Measurements from ENCODE around the gene THAP7.

The THAP7 gene

DNA sequence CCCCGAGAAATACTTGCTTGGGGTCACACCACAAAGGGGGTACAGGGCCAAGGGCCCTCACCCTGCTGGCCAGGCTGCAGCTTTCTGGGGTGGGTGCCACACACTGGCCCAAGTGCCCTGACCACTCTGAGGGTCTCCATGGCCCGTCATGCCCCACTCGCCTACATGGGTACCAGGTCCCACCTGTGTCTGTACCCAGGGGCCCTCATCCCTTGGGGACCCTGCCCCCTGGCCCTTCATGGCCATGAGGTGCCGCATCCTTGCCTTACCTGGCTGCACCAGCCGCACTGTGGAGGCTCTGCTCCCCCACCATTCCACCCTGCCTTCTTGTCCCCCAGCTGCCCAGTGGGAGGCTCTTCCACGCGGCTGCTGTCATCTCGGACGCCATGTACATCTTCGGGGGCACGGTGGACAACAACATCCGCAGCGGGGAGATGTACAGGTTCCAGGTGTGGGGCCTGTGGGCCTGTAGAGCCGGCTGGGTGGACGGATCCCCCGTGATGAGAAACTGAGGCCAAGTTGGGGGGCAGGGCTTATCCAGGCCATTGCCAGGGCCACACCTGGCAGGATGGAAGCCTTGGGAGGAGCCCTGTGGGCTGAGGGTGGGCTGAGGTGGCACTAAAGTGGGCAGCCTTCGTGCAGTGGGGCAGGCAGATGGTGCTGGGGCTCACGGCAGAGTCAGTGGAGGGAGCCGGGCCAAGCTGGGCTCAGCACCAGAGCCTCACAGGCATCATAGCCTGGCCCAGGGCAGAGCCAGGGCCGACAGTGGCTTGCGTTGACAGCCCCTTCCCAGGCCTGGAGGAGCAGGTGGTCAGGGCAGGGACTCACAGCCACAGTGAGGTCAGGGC, 9.2 kb downstream of the THAP7 start:
- DNase-seq, result no peak

DNA sequence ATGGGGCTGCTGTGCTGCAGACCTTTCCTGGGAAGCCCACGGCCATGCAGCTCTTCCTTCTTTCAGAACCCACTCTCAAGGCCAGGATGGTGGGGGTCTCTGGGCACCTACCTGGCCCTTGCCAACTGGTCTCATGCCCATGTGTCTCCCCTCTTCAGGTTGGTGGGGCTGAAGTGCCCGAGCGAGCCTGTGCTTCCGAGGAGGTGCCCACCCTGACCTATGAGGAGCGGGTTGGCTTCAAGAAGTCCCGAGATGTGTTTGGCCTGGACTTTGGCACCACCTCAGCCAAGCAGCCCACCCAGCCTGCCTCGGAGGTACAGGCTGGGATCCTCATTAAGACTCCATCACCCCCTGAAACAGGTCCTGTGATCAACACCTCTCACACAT, 9.9 kb downstream of the THAP7 start:
- DNase-seq, result no peak

DNA sequence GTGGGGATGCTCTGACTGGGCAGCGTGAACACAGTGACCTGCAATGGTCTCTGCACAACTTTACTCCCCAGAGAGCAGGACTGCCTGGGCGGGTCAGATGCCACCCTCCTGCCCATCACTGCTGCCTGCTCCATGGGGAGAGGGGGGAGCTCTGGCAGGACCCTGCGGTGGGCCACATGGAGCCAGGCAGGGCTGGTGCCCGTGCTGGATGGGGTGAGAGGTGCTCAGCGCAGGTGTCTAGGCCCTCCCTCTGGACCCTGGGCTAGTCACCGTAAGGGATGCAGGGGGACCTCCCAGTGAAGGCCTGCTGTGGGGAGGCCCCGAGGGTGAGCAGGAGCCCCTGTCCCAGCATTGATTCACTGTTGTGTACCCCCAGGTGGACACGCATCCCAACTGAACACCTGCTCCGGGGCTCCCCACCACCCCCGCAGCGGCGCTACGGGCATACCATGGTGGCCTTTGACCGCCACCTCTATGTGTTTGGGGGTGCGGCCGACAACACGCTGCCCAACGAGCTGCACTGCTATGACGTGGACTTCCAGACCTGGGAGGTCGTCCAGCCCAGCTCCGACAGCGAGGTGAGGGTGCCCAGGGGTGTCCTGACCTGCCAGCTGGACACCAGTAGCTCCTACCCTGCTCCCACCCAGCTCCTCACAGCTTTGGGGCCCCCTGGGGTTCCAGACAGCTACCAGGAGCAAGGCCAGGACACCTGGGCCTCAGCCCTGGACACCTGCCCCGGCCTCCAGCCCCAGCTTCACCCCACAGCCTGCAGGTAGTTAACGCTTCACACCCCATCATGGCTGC, 10.5 kb downstream of the THAP7 start:
- DNase-seq, result no peak

DNA sequence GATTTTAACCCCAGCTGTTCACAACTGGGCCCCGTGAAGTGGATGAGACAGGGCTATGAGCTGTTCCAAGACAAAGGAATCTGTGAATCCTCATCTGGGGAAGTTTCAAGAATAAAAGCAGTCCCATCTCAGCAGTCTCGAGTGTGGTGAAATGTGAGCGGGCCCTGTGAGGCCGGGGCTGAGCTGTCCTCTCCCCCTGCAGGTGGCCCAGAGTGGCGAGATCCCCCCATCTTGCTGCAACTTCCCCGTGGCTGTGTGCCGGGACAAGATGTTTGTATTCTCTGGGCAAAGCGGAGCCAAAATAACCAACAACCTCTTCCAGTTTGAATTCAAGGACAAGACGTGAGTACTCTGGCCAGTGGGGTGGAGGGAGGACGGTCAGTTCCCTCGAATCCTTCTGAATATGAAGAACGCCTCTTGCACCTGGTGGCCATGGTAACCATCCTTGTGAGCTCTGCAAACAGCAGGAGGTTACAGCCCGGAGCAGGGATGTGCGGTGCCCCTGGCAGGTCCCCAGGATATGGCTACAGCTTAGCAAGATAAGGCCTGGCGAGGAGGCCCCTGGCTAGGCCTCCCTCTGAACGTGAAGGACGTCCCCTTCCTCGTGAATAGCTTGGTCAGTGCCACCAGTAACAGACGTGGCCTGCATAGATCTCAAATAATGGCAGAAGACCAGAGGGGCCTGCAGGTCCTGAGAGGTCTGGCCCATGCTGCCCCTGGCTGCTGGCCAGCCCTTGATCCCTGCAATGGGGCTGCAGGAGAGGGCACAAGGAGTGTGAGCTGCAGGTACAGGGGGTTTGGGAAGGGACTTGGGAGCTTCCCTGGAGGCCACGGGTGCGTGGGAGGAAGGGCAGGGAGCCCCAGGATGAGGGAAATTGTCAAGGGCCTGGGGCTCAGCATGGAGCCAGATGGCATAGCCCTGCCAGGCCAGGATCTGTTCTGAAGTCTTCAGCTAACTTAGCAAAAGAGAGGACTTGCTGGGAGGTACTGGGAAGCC, 11.4 kb downstream of the THAP7 start:
- no peak for DNase-seq

DNA sequence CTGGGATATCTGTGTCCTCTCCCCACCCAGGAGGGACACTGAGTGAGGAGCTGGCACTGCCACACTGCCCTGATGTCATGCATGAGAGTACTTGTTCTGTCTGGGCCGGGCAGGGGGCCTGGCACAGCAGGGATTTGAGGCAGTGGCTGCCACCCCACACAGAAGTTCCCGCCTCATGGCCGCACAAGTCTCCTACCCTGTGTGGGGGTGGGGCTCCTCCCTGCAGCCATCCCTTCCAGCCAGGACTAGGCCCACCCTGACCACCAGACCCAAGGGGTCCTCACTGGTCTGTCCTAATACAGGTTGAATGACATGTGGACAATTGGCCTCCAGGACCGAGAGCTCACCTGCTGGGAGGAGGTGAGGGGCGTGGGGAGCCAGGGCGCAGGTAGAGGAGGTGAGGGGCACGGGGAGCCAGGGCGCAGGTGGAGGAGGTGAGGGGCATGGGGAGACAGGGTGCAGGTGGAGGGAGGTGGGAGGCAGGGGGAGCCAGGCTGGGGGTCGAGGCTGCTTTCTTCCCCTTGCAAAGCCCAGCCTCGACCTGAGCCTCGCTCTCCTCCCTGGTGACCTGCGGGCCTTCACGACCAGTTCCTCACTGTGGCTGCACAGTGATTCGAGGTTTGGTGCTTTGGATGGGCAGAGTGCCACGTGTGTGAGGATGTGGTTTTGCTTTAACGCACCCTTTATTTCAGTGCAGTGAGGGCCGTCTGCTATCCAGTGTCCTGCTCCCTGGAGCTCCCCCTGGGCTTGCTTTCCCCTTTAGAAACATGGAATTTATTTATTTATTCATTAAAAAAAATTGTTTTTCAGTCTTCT, 12.4 kb downstream of the THAP7 start:
- no peak for DNase-seq

DNA sequence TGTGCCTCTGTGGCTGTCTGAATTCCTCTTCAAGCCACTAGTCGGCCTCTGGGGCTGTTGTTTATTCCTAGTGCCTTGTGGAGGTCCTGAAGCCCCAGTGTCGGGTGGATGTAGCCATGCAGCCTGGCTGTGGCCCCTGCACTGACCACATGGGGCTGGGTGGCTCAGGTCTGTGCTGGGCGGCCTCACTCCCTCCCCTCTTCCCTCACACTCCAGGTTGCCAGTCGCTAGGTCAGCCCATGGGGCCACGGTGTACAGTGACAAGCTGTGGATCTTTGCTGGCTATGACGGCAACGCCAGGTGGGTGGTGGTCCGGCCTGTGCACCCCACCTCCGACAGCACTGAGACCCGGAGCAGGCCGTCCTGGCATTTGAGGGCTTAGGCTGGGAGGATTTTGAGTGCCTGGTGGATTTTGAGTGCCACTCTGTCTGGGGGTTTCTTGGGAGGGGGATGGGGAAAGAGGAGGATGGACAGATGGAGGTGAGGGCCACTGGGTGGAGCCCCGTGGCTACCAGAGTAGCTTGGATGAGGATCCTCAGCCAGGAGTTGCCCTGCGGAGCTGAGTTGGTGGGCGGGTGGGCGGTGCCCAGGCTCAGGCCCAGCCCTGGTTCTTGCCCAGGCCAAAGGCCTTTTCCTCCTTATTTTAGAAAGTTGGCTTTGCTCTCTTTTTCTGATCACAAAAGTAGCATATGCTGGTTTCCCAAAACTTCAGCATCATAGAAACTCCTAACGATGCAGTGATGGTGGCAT, 13.2 kb downstream of the THAP7 start:
- DNase-seq, result no peak

DNA sequence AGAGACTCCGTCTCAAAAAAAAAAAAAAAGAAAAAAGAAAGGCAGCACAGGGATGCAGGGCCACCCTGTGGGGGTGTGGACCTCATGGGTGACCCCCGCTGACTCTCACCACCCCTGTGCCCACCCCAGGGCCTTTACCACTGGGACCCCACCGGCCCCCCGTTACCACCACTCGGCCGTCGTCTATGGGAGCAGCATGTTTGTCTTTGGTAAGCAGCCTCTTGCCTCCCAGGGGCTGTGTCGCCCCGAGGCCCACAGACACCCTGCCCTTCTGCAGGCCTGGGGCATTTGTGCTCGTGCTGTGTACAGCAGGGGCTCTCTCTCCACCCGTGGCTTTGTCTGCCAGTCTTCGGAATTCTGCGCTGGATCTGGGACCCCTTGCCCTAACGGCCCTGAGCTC, 14.5 kb downstream of the THAP7 start:
- DNase-seq, result no peak

DNA sequence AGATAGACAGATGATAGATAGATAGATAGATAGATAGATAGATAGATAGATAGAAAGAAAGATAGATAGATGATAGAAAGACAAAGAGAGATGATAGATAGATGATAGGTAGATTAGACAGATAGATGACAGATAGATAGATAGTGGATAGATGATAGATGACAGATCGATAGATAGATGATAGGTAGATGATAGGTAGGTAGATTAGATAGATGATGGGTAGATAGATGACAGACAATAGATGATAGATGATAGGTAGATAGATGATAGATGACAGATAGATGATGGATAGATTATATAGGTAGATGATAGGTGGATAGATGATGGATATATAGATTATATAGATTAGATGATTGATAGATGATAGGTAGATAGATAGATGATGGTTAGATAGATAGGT, 15.6 kb downstream of the THAP7 start:
- no peak for DNase-seq

DNA sequence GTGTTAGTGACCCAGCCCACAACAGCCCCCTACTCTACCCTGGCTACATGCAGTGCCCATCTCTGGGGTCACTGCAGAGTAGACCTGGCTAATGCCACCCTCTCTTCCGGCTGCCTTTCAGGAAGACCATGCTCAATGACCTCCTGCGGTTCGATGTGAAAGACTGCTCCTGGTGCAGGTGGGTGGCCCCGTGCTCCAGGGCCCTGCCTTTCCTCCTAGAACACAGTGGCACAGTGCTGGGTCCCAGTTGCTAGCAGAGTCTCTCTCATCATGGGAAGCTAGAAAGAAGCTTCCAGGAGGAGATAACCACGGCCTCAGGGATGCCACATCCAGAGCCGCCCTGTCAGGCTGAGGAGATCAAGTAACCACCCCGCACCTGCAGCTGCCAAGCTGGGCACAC, 16.2 kb downstream of the THAP7 start:
- DNase-seq, result no peak

DNA sequence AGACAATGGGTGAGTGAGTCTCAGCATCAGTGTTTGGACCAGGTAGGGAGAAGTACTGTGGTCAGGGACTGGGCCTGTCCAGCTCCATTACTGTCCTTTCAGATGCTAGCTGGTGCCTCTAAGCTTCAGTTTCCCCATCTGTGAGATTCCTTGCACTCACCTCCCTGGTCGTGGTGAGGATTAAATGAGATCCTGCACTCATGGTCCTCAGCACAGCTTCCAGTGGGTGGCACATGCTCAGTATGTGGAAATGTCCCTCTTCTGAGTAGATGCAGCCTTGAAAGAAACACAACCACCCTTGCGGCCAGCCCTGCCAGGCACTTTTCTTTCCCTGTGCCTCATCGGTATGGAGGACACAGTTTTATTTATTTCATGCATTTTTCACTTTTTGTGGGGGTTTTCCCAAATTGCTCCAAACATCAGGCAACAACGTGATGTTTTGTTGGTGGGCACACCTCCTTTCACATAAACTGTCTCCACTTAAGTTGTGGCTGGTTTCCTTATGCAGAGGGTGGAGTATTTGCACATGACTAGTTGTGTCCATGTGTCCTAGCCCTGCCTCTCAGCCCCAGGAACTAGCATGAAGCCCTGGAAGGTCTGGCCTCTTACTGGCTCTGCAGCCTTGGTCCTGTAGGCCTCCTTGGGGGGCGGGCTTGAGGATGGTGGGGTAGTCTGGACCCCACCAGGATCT, 18.7 kb downstream of the THAP7 start:
- no peak for DNase-seq

DNA sequence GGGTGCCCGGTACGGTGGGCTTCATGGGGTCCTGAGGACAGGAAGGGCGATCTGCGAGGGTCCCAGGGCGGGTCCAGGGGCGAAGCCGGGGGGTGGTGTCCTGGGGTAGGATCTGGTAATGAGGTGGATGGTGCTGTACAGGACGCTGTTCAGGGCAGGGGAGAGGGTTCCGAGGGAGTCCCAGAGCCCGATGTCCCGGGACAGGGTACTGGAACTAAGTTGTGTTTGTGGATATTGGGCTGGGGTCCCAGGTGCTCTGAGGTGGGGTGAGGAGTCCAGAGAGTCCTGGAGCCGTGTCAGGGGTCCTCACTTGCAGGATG, 19.4 kb downstream of the THAP7 start:
- no peak for DNase-seq

DNA sequence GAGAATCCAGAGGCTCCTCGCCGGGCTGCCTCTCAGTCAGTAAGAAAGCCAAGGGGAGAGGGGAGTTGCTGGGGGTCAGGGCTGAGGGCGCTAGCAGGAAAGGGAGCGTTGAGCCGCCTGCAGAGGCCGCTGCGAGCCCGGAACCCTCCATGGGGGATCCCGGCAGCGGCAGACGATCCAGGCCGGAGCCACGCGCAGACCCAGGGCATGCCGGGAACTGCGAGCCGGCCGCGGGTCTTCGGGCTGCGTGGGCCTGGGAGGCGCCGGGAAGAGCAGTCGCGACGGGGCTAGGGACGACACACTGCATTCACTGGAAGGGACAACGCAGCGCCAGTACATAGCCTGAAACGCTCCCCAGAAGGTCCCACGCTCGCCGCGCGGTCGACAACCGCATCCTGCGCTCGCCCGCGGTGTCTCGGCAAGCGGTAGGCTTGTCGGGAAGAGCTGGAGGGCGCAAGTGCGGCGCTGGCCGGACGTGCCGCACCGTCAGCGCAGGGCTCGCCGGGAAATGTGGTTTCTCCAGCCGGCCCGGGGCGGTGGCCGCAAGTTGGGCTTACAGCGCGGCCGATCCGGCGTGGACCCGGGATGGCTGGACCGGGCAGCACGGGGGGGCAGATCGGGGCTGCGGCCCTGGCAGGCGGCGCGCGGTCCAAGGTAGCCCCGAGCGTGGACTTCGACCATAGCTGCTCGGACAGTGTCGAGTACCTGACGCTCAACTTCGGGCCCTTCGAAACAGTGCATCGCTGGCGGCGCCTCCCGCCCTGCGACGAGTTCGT, 19.9 kb downstream of the THAP7 start, which contains the start of gene LZTR1:
TSS of gene LZTR1 (plus strand) at position 511 of the 776 bp plus-strand sequence. CDS start at position 586, 75 bp downstream.
- DNase-seq, result peak; percentile 71

DNA sequence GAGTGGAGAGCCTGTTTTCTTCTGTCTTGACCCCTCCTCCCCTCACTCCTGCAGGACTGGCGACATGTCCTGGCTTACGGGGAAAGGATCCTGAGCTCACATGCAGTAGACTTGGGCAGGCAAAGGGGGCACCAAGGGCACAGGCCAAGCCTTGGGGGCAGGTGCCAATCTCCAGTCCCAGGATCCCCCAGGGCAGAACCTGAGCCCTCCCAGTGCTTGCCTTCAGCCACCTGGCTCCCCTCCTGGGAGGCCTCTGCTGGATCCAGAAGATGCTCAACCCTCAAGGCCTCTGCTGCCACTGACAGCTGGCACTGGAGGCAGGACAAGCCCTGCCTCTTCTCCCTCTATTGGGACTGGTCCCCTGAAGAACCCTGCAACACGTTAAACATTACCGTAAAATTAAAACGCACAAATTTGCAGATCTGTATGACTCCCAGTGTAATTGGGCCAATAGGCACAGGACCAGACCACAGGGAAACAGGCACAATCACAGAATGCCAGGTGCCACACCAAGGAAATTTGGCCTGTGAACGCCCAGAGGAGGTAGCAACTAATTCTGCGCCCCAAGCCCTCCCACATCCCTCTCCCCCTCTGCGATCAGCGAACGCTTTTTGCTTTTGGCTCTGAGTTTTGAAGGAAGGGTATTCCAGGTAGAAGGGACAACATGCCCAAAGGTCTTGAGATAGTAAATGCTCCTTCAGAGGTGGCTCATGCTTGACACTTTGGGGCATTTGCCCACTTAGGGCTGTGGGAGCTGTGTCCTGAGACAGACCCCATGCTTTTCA, 20.8 kb downstream of the THAP7 start:
- DNase-seq, result no peak

DNA sequence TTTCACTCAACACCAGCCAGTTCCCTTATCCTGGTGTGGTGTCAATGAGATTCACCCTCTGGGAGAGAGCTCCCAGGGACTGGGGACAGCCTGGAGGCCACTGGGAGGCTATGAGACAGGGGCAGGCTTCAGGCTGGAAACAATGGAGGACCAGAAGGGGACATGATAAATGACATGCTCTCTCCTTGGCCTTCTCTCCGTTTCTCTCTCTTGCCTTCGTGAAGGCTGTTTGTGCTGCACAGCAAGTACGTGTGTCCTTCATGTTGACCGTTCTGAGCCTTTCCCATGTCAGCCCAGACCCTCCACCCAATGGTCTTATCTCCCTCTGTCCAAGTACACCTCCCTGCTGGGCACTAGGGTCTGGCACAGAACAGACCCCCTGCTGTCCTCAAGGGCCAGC, 21.4 kb downstream of the THAP7 start:
- DNase-seq, result no peak

DNA sequence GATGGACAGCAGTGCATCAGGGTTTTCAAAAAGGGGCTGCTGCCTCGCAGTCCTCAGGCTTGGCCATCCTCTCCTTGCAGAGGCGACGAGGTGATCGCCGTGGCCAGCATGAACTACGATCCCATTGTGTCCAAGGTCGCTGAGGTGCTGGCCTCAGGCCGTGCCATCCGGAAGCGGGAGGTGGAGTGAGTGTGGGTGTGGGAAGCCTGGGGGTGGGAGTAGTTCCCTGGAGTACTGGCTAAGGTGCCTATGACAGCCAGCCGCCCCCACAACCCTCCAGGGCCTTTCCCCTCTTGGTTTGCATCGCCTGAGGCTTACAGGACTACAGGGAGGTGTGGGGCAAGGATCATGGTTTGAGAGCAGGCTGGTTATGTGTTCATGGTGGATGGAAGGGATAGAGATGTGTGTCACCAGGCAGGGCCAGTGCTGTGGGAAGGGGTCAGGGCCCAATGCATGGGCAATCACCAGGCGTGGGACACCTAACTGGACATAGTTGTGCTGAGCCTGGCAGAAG, 21.9 kb downstream of the THAP7 start:
- no peak for DNase-seq

DNA sequence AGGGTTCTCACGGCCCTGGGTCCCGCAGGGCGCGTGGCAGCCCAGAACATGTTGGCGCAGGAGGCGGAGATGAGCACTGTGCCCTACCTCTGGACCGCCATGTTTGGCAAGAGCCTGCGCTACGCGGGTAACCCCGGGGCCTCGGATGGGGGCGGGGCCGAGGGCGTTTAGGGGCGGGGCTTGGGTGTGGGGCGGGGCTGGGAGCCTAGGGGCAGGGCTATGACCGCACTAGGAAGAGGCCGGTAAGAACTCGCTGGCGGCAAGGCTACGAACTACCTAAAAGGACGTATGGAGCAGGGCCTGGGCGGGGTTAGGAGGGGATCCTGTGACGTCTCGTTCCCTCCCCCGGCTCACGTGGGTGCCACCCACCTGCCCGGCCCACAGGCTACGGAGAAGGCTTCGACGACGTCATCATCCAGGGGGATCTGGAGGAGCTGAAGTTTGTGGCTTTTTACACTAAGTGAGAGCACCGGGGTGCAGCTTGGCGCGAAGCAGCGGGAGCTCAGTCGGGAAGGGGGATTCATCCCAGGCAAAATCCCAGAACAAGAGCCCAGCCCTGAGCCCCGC, 22.6 kb downstream of the THAP7 start:
- DNase-seq, result peak; percentile 60

DNA sequence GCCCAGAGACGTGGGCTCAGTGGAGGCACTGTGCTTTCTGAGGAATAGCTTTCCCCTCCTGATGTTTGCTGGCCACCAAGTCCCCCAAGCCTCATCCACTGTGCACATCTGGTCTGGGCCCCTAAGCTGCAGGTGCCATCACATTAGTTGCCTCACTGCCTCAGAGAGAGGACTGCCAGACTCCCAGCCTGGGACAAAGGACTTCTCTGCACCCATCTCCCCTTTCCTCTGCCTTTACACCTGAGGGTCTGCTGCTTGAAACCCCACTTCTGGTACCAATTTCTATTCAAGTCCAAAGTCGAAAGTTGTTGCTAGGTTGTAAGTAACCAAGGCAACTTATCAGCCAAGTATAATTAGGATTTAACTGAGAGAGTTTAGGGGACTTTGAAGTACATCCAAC, 23.5 kb downstream of the THAP7 start:
- no peak for DNase-seq

DNA sequence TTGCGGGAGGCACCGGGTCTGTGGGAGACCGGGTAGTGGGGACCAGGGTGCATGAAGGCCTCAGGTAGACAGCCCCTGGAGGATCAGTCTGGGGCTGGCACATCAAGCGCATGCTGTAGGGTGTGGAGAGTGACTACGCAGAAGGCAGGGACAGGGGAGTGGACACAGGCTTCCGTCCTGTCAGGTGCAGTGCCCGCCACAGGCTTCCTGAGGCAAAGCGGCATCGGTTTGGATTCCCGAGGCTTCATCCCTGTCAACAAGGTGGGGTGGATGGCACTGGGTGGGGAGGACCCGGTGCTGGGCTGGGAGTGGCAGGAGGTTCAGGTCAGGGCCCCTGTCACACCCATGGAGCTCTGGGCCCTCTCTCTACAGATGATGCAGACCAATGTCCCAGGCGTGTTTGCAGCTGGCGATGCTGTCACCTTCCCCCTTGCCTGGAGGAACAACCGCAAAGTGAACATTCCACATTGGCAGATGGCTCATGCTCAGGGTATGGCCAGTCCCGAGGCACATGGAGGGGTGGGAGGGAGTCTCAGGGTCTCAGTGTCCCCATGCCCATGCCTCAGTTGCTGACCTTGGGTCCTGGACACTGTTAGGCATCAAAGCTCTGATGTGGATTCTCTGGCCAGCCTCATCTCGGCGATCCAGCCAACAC, 24.3 kb downstream of the THAP7 start:
- no peak for DNase-seq

Data from activated naive CD4-positive, alpha-beta T cell treated with Interleukin-2 at 50 U/mL for 16 hours (primary cell).